Glomerular visceral epithelial cell (primary cell): ENCODE measurements around the gene SNRNP35.
"Not testable (repeated sequence)": the region's sequence is repeated elsewhere in the genome, so short reads cannot be mapped to it uniquely, and the experiment has no call there.

Source experiments
- DNase-seq: peaks from one replicate; pipeline ENCODE4 v3.0.0-alpha.2; 2016; ENCODE audit errors: extremely low spot score

The SNRNP35 gene, protein sequence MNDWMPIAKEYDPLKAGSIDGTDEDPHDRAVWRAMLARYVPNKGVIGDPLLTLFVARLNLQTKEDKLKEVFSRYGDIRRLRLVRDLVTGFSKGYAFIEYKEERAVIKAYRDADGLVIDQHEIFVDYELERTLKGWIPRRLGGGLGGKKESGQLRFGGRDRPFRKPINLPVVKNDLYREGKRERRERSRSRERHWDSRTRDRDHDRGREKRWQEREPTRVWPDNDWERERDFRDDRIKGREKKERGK

DNA sequence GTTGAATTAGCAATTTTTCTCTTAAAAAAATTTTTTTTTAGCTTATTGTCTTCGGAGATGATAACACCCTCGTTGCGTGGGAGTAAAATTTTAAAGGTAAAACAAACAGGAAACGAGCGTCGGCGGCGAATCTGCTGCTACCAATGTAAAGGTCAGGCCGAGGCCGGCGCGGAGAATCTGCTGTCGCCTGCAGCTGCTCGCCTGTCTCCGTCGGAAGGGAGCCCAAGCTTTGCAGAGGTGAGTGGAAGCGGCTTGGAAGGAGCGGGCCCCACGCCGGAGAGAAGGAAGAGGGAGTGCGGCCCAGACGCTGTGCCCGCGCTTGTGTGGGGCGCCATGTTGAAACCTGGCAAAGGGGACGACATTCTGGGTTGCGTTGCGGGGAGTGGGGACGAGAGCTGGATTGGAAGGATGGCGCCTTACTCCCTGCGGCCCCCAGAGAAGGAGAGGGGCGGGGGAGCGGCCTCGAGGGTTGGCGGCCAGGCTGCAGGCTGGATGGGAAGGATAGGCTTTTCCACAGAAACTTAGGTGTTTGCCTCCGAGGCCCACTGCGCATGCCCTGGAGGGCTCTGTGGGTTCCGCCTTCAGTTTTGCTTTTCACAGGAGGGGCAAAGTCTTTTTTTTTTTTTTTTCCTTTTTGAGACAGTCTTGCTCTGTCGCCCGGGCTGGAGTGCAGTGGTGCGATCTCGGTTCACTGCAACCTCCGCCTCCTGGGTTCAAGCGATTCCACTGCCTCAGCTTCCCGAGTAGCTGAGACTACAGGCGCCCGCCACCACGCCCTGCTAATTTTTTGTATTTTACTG, at the start of gene SNRNP35:
SNRNP35 (plus strand) TSS at position 160 of the 800 bp plus-strand sequence. CDS start 7,402 bp downstream, outside the sequence.
- DNase-seq = peak; percentile 85

DNA sequence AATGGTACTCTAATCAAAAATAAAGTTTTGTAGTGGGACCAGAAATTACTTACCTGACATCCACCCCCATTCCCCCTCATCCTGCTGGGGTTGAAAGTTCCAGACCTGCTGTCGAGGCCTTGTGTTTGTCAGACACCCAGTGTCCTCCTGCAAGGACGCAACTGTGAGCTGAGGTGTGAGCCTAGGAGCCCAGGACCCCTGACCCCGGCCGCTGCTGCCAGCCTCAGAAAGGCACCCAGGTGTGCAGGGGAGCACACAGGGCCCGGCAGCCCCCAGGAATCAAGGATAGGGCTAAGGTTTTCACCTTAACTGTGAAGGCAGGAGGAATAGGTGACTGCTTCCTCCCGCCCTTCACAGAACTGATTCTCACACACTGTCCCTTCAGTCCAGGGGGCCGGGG, 49.3 kb upstream of the SNRNP35 start:
- not testable (repeated sequence) for DNase-seq

DNA sequence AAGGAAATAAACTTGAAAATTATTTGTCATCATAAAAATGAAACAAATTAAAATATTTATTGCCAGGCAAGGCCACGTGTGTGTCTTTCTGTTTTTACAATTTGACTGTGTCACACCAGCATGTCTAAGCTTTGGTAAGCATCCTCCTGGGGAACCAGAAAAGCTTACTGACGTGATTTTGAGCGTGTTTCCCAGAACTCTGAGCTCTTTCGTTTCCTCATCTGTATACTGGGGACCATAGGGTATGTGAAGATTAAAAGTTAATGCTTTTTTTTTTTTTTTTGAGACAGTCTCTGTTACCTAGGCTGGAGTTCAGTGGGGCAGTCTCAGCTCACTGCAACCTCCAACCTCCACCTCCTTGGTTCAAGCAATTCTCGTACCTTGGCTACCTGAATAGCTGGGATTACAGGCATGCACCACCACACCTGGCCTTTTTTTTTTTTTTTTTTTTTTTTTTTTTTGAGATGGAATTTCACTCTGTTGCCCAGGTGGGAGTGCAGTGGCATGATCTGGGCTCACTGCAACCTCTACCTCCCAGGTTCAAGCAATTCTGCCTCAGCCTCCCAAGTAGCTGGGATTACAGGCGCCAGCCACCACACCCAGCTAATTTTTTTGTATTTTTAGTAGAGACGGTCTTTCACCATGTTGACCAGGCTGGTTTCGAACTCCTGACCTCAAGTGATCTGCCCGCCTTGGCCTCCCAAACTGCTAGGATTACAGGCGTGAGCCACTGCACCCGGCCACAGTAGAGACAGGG, 48.5 kb upstream of the SNRNP35 start:
- not testable (repeated sequence) for DNase-seq

DNA sequence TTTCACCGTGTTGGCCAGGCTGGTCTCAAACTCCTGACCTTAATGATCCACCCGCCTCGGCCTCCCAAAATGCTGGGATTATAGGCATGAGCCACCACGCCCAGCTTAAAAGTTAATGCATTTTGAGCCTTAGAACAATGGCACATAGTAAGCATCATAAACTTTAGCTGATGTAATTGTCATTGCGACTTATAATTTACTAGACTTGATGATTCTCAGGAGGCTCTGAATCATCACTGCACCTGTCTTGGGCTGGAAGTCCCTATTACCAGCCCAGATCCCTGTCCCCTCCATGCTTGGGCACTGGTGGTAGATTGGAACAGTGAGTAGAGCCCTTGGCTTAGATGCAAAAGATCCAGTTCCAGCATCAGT, 47.9 kb upstream of the SNRNP35 start:
- no peak for DNase-seq

DNA sequence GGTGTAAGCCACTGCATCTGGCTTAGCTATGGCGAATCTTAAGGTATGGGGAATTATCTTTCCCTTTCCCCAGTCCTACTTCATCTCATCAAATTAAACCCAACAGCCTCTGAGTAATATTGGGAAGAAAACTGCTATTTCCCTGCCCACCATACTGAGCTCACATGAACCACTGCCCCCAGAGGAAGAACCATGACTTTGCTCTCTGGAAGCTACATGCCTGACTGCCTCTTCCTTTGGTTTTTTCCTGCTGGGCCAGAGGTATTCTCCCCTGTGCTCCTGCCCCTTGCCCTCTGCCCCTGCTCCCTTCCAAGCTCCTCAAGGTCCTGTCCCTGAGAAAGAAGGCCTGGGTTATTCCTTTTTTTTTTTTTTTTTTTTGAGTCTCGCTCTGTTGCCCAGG, 36.6 kb upstream of the SNRNP35 start:
- DNase-seq = no peak

DNA sequence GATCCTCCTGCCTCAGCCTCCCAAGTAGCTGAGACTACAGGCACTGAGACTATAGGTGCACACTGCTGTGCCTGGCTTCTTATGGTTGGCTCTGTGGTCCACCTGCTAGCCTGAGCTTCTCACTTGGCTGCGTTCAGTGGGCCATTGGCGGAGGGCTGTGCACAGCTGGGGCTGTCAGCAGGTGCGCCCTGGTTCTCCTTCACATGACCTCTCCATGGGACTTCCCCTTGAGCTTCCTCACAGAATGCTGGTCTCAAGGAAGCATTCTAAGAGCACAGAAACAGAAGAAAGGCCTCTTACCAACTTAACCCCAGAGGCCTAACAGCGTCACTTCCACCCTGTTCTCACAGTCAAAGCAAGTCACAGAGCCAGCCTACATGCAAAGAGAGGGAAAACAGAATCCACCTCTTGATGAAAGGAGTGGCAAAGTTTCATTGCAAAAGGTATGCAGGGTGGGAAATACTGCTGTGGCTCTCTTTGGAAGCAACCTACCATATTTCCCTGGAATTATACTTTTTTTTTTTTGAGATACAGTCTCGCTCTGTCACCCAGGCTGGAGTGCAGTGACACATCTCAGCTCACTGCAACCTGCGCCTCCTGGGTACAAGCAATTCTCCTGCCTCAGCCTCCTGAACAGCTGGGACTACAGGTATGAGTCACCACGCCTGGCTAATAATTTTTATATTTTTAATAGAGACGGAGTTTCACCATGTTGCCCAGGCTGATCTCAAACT, 30.7 kb upstream of the SNRNP35 start:
- DNase-seq = no peak

DNA sequence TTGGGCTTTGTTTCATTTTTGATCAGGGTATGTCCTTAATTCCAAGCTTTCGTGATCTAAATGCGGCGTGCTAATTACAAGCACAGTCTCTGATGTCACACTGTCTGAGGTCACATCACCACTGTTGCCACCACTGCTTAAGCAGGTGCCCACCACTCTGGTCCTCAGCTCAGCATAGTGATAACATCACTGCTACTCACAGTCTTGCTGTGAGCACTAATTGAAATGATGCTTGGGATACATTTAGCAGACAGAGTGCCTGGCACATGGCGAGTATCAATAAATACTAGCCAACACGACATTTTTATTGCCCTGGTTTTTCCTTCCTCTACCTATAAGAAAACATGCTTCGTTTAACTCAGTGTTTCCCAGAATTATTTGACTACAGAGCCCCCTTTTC, 29.3 kb upstream of the SNRNP35 start:
- no peak for DNase-seq

DNA sequence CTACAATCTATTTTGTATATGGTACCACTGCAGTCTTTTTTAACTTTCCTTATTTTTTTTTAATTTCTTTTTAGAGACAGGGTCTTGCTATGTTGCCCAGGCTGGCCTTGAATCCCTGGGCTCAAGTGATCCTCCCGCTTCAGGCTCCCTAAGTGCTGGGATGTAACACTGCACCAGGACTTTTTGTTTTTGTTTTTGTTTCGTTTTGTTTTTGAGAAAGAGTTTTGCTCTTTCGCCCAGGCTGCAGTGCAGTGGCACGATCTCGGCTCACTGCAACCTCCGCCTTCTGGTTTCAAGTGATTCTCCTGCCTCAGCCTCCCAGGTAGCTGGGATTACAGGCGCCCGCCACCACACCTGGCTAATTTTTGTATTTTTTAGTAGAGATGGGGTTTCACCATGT, 28.8 kb upstream of the SNRNP35 start:
- DNase-seq = not testable (repeated sequence)

DNA sequence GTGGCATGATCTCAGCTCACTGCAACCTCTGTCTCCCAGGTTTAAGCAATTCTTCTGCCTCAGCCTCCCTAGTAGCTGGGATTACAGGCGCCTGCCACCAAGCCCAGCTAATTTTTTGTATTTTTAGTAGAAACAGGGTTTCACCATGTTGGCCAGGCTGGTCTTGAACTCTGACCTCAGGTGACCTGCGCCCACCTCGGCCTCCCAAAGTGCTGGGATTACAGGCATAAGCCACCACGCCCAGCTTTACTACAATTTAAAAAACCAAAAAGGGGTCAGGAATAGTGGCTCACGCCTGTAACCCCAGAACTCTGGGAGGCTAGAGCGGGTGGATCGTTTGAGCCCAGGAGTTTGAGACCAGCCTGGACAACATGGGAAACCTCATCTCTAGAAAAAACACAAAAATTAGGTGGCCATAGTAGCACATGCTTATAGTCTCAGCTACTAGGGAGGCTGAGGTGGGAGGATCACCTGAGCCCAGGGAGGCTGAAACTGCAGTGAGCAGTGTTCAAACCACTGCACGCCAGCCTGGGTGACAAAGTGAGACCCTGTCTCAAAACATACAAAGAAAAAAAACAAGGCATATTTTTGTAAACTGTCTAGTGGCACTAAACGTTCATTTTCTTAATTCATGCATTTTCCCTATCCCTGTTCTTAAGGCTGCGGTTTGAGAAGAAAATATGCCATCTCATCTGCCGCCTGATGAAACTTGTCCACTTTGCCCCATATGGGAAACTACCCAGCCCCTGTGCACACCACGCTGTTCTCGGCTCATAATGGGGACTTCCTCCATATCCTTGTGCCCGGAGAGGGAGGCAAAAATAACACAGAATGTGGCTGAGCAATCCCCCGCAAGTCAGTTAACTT, 25.8 kb upstream of the SNRNP35 start:
- peak; percentile 23 for DNase-seq

DNA sequence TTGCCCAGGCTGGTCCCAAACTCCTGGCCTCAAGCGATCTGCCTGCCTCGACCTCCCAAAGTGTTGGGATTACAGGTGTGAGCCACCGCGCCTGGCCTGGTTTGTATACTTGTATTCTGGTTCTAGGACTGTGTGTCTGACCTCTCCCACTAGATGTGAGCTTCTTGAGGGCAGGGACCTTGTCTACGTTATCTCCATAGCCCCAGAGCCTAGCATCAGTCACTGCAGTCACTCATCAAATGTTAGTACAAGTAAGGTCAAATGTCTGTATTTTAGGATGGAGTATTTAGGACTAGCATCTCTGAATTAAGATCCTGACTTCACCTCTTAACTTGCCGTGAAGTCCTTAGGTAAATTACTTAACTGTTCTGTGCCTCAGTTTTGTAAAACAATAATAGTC, 24.3 kb upstream of the SNRNP35 start:
- DNase-seq = no peak

DNA sequence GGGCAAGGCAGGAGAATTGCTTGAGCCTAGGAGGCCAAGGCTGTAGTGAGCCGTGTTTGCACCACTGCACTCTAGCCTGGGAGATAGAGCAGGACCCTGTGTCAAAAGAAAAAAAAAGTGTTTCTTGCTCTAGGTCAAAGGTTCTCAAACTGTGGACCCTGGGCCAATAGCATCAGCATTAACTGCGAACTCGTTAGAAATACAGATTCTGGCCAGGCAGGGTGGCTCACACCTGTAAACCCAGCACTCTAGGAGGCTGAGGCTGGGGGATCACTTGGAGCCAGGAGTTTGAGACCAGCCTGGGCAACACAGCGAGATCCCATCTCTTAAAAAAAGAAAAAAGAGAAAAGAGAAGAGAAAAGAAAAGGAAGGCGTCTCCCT, 22.3 kb upstream of the SNRNP35 start:
- no peak for DNase-seq

DNA sequence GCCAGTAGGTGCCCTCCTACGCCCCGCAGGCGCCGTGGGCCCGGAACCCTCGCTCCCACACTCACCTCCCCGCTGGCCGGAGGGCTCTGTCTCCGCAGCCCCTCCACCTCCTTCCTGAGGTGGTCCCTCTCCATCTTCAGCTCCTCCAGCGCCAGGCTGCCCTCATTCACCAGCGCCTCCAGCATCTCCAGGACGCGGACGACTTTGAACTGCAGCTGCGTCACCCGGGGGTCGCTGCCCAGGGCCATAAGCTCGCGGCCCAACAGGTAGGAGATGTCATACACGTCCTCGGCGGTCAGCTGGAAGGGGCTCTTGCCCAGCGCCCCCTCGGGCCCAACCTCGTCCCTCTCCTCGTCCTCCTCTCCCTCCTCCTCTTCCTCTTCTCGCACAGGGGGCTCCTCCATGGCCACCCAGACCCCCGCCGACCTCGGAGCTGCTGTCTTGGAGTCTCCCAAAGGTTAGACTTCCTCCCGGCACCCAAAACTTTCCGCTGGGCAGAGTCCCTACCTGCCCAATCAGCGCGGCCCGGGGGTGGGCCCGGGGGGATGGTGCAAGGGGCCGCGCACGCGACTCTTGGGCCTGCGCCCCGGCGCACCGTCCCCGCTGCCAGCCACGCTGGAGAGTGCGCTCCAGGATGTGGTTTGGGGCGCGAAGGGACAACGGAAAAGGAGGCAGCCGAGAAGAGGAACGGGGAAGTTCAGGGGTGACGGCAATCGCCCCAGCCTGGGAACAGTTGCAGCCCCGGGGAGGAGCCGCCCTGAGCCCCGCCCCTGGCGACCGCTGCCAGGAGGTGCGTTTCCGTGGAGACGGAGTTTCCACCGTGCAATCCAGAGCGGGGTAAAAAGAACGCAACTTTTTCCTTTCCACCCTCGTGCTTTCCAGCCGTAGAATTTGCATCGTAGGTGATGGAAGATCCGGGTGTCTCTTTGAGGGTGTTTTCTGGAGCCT, 21.6 kb upstream of the SNRNP35 start, which contains the start of gene RILPL2:
RILPL2 (minus strand) TSS at position 668 of the 948 bp plus-strand sequence; CDS start at position 404, 264 bp downstream.
- peak; percentile 81 for DNase-seq

DNA sequence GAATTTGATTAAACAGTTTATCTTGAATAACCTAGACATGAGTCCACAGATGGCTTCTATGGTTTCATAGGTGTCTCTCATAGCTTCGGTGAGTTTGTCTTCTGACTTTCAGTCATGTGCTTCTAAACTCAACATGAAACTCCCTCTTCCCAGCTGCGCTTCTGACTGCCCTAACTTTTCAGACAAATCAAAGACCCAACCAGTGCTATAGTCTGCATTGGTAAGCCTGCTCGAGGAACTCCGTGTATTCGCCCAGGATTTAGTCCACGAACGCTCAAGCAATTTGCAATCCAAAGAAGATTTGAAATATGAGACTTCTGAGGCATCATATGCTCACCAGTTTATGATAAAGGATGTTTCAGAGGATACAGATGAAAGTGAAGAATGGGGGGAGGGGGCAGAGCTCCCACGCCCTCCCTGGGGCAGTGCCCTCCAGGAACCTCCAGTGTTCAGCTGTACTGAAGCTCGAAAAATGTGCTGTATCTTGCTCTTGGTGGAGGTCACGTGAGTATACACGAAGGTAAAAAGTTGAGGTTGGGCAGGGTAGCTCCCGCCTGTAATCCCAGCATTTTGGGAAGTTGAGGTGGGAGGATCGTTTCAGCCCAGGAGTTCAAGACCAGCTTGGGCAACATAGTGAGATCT, 16.3 kb upstream of the SNRNP35 start:
- DNase-seq = no peak

DNA sequence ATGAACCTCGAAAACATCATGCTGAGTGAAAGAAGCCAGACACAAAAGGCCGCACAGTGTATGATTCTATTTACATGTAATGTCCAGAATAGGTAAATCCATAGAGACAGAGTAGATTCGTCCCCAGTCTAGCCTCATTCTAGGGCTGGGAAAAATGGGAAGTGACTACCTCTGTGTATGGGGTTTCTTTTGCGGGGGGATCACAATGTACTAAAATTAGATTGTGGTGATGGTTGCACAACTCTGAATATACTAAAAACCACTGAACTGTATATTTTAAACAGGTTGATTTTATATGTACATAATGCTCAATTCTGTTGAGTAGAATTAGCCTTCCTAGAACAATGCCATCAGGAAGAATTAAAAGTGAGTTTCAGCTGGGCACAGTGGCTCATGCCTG, 15.2 kb upstream of the SNRNP35 start:
- DNase-seq = no peak

DNA sequence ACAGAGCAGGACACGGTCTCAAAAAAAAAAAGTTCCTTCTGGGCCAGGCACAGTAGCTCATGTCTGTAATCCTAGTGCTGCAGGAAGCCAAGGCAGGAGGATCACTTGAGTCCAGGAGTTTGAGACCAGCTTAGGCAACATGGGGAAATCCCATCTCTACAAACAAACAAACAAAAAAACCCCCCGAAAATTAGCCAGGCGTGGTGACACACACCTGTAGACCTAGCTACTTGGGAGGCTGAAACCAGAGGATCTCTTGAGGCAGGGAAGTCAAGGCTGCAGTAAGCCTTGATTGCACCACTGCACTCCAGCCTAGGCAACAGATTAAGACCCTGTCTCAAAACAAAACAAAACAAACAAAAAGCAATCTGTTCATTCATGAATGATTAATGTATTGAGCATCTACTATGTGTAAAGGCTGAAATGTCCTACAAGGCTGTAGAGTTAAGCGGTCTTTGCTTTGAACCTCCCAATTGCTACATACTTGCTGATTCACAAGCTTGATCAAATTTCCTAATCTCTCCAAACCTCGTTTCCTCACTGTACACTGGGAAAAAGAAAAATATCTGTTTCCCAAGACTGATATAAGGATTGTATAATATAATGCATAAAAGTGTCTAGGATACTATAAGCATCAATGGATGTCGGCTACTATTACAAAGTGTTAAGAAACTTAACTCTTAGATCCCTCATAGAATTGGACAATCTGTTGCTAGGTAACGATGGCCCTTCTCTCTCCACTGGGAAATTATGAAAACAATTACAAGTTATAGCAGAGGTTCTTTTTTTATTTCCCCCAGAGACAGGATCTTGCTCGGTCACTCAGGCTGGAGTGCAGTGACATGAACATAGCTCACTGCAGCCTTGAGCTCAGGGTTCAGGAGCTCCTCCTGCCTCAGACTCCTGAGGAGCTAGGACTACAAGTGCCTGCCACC, 13.6 kb upstream of the SNRNP35 start:
- DNase-seq = no peak

DNA sequence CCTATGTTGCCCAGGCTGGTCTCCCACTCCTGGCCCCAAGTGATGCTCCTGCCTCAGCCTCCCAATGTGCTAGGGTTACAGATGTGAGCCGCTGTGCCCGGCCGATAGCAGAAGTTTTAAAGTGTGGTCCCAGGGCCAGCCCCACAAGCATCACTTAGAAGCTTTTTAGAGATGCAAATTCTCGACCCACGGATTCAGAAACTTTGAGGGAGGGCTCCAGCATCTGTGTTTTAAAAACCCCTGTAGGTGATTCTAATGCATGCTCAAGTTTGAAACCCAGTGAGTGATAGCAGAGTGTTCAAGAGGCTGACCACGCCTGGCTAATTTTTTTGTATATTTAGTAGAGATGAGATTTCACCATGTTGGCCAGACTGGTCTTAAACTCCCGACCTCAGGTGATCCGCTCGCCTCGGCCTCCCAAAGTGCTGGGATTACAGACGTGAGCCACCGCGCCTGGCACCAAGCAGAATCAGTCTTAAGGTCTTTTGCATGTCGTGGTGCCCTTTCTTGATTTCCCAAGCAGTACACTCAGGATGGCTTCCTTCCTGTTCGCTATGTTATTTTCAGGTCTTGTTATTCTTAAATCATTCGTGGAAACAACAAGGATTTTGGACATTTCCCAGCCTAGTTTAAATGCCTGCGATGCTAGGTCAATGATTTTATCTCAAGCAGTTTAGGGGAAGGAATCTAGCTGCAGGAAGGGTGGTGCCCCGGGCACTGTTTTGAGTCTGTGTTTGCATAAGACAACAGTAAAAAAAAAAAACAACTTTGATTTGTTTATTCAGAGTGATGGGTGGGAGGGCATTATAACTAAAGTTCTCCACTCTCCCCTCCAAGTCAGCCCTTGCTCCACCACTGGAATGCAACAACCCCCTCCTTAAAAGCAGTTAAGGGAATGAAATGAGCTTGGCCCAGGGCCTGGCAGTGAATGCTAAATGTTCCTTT, 12.3 kb upstream of the SNRNP35 start:
- no peak for DNase-seq

DNA sequence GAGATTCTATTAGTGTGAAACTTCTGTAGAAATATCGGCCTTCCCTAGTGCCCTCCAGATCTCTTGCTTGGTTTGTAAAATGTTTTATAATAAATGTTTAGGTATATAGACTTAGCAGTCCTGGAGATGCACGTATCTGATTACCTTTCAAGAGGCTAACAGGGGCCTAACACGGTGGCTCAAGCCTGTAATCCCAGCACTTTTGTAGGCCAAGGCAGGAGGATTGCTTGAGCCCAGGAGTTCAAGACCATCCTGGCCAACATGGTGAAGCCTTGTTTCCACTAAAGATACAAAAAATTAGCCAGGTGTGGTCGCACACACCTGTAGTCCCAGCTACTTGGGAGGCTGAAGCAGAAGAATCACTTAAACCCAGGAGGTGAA, 11.6 kb upstream of the SNRNP35 start:
- DNase-seq = no peak
